ENCODE data around the gene COPS6.

GRCh38 chr7:100107125-100107737, 18.5 kb downstream of the COPS6 start:
- TF ChIP-seq CTCF (IDR thresholded peaks at IDR 0.05 in 8 of 11, conservative IDR thresholded peaks at IDR 0.05 in 3 of 11) (no peak), POLR2AphosphoS5 (IDR thresholded peaks at IDR 0.05) (peak in 1 of 3 donors; percentile 34)
